Cerebellar cortex (tissue), 1 donor: Measurements from ENCODE around the gene SMC3.
"Not testable (repeated sequence)": the region's sequence is repeated elsewhere in the genome, so short reads cannot be mapped to it uniquely, and the experiment has no call there.

Source experiments
- DNase-seq: peaks from one replicate; pipeline ENCODE4 v3.0.0-alpha.2; 2015; ENCODE audit warnings: low spot score

The SMC3 gene

GRCh38 chr10:110576220-110576619, 8.7 kb downstream of the SMC3 start:
- no peak for DNase-seq

- DNase-seq: no peak
Observed at GRCh38 chr10:110577056-110577455, 9.6 kb downstream of the SMC3 start.

- no peak for DNase-seq
Observed at GRCh38 chr10:110584006-110584405, 16.5 kb downstream of the SMC3 start.

GRCh38 chr10:110591760-110592159, 24.3 kb downstream of the SMC3 start:
- DNase-seq: no peak

GRCh38 chr10:110597476-110597875, 30.0 kb downstream of the SMC3 start:
- DNase-seq: no peak

- DNase-seq: peak; percentile 72
Observed at GRCh38 chr10:110600487-110601101, 33.1 kb downstream of the SMC3 start.

GRCh38 chr10:110601581-110601980, 34.1 kb downstream of the SMC3 start:
- no peak for DNase-seq

GRCh38 chr10:110608087-110608486, 40.6 kb downstream of the SMC3 start:
- DNase-seq: no peak

- DNase-seq: peak; percentile 23
Observed at GRCh38 chr10:110609605-110610004, 42.1 kb downstream of the SMC3 start.

GRCh38 chr10:110610308-110610774, 42.8 kb downstream of the SMC3 start:
- peak; percentile 79 for DNase-seq

GRCh38 chr10:110610781-110611180, 43.3 kb downstream of the SMC3 start:
- DNase-seq: not testable (repeated sequence)

- no peak for DNase-seq
Observed at GRCh38 chr10:110612087-110612486, 44.6 kb downstream of the SMC3 start.

GRCh38 chr10:110612629-110613028, 45.1 kb downstream of the SMC3 start:
- no peak for DNase-seq

- DNase-seq: no peak
Observed at GRCh38 chr10:110613341-110613995, 46.0 kb downstream of the SMC3 start.

GRCh38 chr10:110613996-110614495, 46.6 kb downstream of the SMC3 start:
- no peak for DNase-seq

- DNase-seq: no peak
Observed at GRCh38 chr10:110615057-110615747, 47.7 kb downstream of the SMC3 start.

GRCh38 chr10:110616493-110617033, 49.1 kb downstream of the SMC3 start:
- no peak for DNase-seq

- no peak for DNase-seq
Observed at GRCh38 chr10:110617425-110618229, 50.1 kb downstream of the SMC3 start.

GRCh38 chr10:110618230-110618610, 50.7 kb downstream of the SMC3 start:
- DNase-seq: no peak

GRCh38 chr10:110619514-110620397, 52.3 kb downstream of the SMC3 start:
- DNase-seq: no peak

- DNase-seq: no peak
Observed at GRCh38 chr10:110620398-110620719, 52.9 kb downstream of the SMC3 start.
